DOHH2 (cell line): ENCODE results near the gene SMARCD1.

Experiments used
- H3F3A ChIP-seq: fragments of 200-600 bp; sonication (generic), shearing (Covaris generic); 2 replicates; pipeline ENCODE4 v1.6.0; 2016; ENCODE audit warnings: antibody characterized with exemption, mild to moderate bottlenecking; ENCODE audit not compliant: control insufficient read depth, insufficient read depth
- H3K27ac ChIP-seq: fragments of 200-600 bp; sonication (generic); 2 replicates; pipeline ENCODE4 v1.5.1; 2014; ENCODE audit warnings: low read depth, mild to moderate bottlenecking, low read length, moderate library complexity
- H3K27me3 ChIP-seq: fragments of 200-600 bp; sonication (generic); 2 replicates; pipeline ENCODE4 v1.6.1; 2014; ENCODE audit warnings: mild to moderate bottlenecking, low read length, mixed read lengths; ENCODE audit not compliant: control insufficient read depth
- H3K36me3 ChIP-seq: fragments of 200-600 bp; sonication (generic); 2 replicates; pipeline ENCODE4 v1.6.1; 2014; ENCODE audit warnings: mild to moderate bottlenecking, low read length, moderate library complexity, mixed read lengths; ENCODE audit not compliant: control insufficient read depth
- H3K4me1 ChIP-seq: fragments of 200-600 bp; sonication (generic); 2 replicates; pipeline ENCODE4 v1.6.1; 2014; ENCODE audit warnings: mild to moderate bottlenecking, low read length, mixed read lengths; ENCODE audit not compliant: control insufficient read depth
- H3K4me2 ChIP-seq: fragments of 200-600 bp; sonication (generic); 2 replicates; pipeline ENCODE4 v1.6.0; 2014; ENCODE audit warnings: mild to moderate bottlenecking, low read length, moderate library complexity
- H3K4me3 ChIP-seq: fragments of 200-600 bp; sonication (generic); 2 replicates; pipeline ENCODE4 v1.5.1; 2014; ENCODE audit warnings: mild to moderate bottlenecking, low read length, mixed read lengths
- H3K79me2 ChIP-seq: fragments of 200-600 bp; sonication (generic); 2 replicates; pipeline ENCODE4 v1.6.1; 2014; ENCODE audit warnings: mild to moderate bottlenecking, low read length, mixed read lengths; ENCODE audit not compliant: control insufficient read depth
- H3K9me2 ChIP-seq: fragments of 200-600 bp; sonication (generic); replicated peaks from 2 replicates; pipeline ENCODE4 v1.6.1; 2014; ENCODE audit warnings: mild to moderate bottlenecking, low read length, mixed read lengths; ENCODE audit not compliant: control insufficient read depth
- H3K9me3 ChIP-seq: fragments of 200-600 bp; sonication (generic); 2 replicates; pipeline ENCODE4 v1.6.1; 2014; ENCODE audit warnings: antibody characterized with exemption, low read length, mixed read lengths; ENCODE audit not compliant: control insufficient read depth, insufficient read depth
- H4K20me1 ChIP-seq: fragments of 200-600 bp; sonication (generic); 2 replicates; pipeline ENCODE4 v1.6.0; 2014; ENCODE audit warnings: low read depth, mild to moderate bottlenecking, antibody characterized with exemption, low read length, moderate library complexity; ENCODE audit not compliant: control insufficient read depth, insufficient read depth
- EZH2phosphoT487 ChIP-seq: fragments of 200-600 bp; sonication (generic); IDR thresholded peaks from 2 replicates; pipeline ENCODE4 v1.6.1; 2017; ENCODE audit warnings: borderline replicate concordance, mild to moderate bottlenecking, antibody characterized with exemption, low read length, moderate library complexity, mixed read lengths
- TF ChIP-seq, protein P1 (sequence below): fragments of 200-600 bp; sonication (generic); IDR thresholded peaks from one replicate; pipeline ENCODE4 v1.5.1; 2014; ENCODE audit warnings: antibody characterized with exemption, mild to moderate bottlenecking, low read depth, low read length; ENCODE audit not compliant: poor library complexity, severe bottlenecking

SMARCD1 gene

GRCh38 chr12:50085615-50086072 lies 502 bp downstream of the SMARCD1 start:
- Histone ChIP-seq H4K20me1 (no peaks in the 10 kb centered on the region), H3K27ac (peak overlapping the region; percentile 72), H3K4me2 (peak overlapping the region; percentile 97), H3K4me3 (peak overlapping the region; percentile 88), H3K36me3 (peaks cover 49% of the 10 kb centered on the region), H3K27me3 (no peaks in the 10 kb centered on the region), H3K9me2 (no peaks in the 10 kb centered on the region), H3K4me1 (peaks cover 23% of the 10 kb centered on the region), H3F3A (peaks cover 16% of the 10 kb centered on the region), H3K9me3 (no peaks in the 10 kb centered on the region), H3K79me2 (peaks cover 24% of the 10 kb centered on the region)
- no peak for TF ChIP-seq EZH2phosphoT487
- TF ChIP-seq, protein P1, sequence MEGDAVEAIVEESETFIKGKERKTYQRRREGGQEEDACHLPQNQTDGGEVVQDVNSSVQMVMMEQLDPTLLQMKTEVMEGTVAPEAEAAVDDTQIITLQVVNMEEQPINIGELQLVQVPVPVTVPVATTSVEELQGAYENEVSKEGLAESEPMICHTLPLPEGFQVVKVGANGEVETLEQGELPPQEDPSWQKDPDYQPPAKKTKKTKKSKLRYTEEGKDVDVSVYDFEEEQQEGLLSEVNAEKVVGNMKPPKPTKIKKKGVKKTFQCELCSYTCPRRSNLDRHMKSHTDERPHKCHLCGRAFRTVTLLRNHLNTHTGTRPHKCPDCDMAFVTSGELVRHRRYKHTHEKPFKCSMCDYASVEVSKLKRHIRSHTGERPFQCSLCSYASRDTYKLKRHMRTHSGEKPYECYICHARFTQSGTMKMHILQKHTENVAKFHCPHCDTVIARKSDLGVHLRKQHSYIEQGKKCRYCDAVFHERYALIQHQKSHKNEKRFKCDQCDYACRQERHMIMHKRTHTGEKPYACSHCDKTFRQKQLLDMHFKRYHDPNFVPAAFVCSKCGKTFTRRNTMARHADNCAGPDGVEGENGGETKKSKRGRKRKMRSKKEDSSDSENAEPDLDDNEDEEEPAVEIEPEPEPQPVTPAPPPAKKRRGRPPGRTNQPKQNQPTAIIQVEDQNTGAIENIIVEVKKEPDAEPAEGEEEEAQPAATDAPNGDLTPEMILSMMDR = no peak

DNA sequence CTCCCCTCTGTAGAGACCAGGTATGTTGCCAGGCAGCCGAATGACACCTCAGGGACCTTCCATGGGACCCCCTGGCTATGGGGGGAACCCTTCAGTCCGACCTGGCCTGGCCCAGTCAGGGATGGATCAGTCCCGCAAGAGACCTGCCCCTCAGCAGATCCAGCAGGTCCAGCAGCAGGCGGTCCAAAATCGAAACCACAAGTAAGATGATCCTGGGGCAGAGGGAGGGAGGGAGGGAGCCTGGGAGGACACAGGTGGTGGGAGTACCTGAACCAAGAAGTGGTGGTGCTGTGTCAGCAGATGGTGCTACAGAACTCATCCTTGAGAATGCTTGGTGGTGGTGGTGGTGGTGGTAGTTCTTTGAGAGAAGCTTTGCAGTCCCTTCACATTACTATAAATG lies 1.0 kb downstream of the SMARCD1 start:
- no peaks in the 10 kb centered on the region for H3K27me3 ChIP-seq
- peak overlapping the region; percentile 88 for H3K4me3 ChIP-seq
- peak overlapping the region; percentile 97 for H3K4me2 ChIP-seq
- H3F3A ChIP-seq = peaks cover 16% of the 10 kb centered on the region
- peak overlapping the region; percentile 72 for H3K27ac ChIP-seq
- no peaks in the 10 kb centered on the region for H4K20me1 ChIP-seq
- H3K36me3 ChIP-seq = peaks cover 52% of the 10 kb centered on the region
- TF ChIP-seq EZH2phosphoT487 = no peak
- TF ChIP-seq, protein P1 = no peak
- H3K9me3 ChIP-seq = no peaks in the 10 kb centered on the region
- H3K4me1 ChIP-seq = peaks cover 20% of the 10 kb centered on the region
- H3K9me2 ChIP-seq = no peaks in the 10 kb centered on the region
- peaks cover 24% of the 10 kb centered on the region for H3K79me2 ChIP-seq

- no peaks in the 10 kb centered on the region for H3K9me2 ChIP-seq
- H3K4me1 ChIP-seq = peaks cover 20% of the 10 kb centered on the region
Observed at GRCh38 chr12:50087151-50087550, 2.0 kb downstream of the SMARCD1 start.

More at GRCh38 chr12:50087151-50087550, 2.0 kb downstream of the SMARCD1 start:
- peaks cover 62% of the 10 kb centered on the region for H3K36me3 ChIP-seq
- no peak for TF ChIP-seq EZH2phosphoT487
- TF ChIP-seq, protein P1 = no peak
- H3K27me3 ChIP-seq = no peaks in the 10 kb centered on the region
- no peak overlapping the region for H3K4me3 ChIP-seq
- no peaks in the 10 kb centered on the region for H3K9me3 ChIP-seq
- H3F3A ChIP-seq = peaks cover 16% of the 10 kb centered on the region
- H3K4me2 ChIP-seq = no peak overlapping the region
- peaks cover 24% of the 10 kb centered on the region for H3K79me2 ChIP-seq
- H3K27ac ChIP-seq = no peak overlapping the region
- no peaks in the 10 kb centered on the region for H4K20me1 ChIP-seq
